ENCODE measurements around the gene GPR156. TPM values are rescaled to one million over a fixed set of nuclear protein-coding genes. Genes with fewer than 3 reads are reported as not detected.

Gene GPR156
- total RNA-seq, 1 experiment from 2014 or later = 2.8 TPM

GRCh38 chr3:120169407-120169806 lies 115.6 kb downstream of the GPR156 start:
- intact Hi-C loops (cut with micrococcal nuclease; ENCODE audit: unreplicated experiment) = no loop called here
- POLR2A ChIA-PET (ENCODE audit: unreplicated experiment) = no interaction called here

GRCh38 chr3:120168611-120169010 lies 116.4 kb downstream of the GPR156 start:
- POLR2A ChIA-PET (ENCODE audit: unreplicated experiment) = no interaction called here
- no TSS peak for BruUV-seq (replicated peaks)
- H3K36me3 ChIP-seq (ENCODE audit: low read depth) = no peaks in the 10 kb centered on the region
- no peak overlapping the region for H2AFZ ChIP-seq
- intact Hi-C loops (cut with micrococcal nuclease; ENCODE audit: unreplicated experiment) = no loop called here
- TF ChIP-seq EZH2 (IDR thresholded peaks at IDR 0.05; ENCODE audit: low read depth) (no peak), CTCF (conservative IDR thresholded peaks at IDR 0.05) (no peak)
- no peak overlapping the region for H3K4me2 ChIP-seq
- H3K4me1 ChIP-seq (replicated peaks; ENCODE audit: insufficient read depth) = peaks cover 25% of the 10 kb centered on the region
- no peaks in the 10 kb centered on the region for H4K20me1 ChIP-seq (ENCODE audit: insufficient read depth)
- no peak overlapping the region for H3K27ac ChIP-seq
- peaks cover 5% of the 10 kb centered on the region; the same call in 1 of the 2 replicates for H3F3A ChIP-seq (ENCODE audit: insufficient read depth, low read depth)
- no peak overlapping the region for H3K4me3 ChIP-seq
- DNase-seq = no peak
- no peaks in the 10 kb centered on the region for H3K9me2 ChIP-seq (ENCODE audit: insufficient read depth)
- H3K79me2 ChIP-seq (ENCODE audit: low read depth) = no peaks in the 10 kb centered on the region
- CTCF ChIA-PET = no interaction called here
- no peaks in the 10 kb centered on the region for H3K9me3 ChIP-seq (ENCODE audit: insufficient read depth, low read depth)
- no peaks in the 10 kb centered on the region for H3K27me3 ChIP-seq (ENCODE audit: insufficient read depth, low read depth)

More at GRCh38 chr3:120169407-120169806, 115.6 kb downstream of the GPR156 start:
- Histone ChIP-seq H3K4me1 (replicated peaks; ENCODE audit: insufficient read depth) (peaks cover 25% of the 10 kb centered on the region), H4K20me1 (ENCODE audit: insufficient read depth) (no peaks in the 10 kb centered on the region), H2AFZ (no peak overlapping the region), H3K27ac (peak overlapping the region; percentile 70), H3K36me3 (ENCODE audit: low read depth) (no peaks in the 10 kb centered on the region), H3K4me3 (no peak overlapping the region), H3K79me2 (ENCODE audit: low read depth) (no peaks in the 10 kb centered on the region), H3K27me3 (ENCODE audit: insufficient read depth, low read depth) (no peaks in the 10 kb centered on the region), H3F3A (ENCODE audit: insufficient read depth, low read depth) (peaks cover 5% of the 10 kb centered on the region; the same call in 1 of the 2 replicates), H3K9me3 (ENCODE audit: insufficient read depth, low read depth) (no peaks in the 10 kb centered on the region), H3K4me2 (peak overlapping the region; percentile 53), H3K9me2 (ENCODE audit: insufficient read depth) (no peaks in the 10 kb centered on the region)
- no TSS peak for BruUV-seq (replicated peaks)
- no peak for DNase-seq
- CTCF ChIA-PET = no interaction called here
- TF ChIP-seq EZH2 (IDR thresholded peaks at IDR 0.05; ENCODE audit: low read depth) (no peak), CTCF (conservative IDR thresholded peaks at IDR 0.05) (no peak)

DNA sequence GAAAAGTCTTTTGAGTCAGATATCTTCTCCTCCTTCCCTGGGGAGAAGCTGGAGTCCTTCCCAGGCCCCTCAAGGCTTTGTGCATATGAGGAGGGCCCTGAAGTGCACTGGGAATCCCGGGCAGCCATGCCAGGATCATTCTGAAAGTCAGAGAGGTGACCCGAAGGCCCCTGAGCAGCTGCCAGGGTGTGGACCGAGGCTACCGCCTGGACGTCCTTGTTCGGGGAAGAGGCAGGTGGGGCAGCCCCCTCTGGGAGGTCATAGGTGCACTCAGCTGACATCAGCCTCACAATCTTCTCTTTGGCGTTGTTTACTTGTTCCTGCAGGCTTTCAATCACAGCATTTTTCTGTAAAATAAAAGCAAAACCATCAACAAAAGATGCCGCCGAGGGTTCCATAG lies 117.0 kb downstream of the GPR156 start:
- Histone ChIP-seq H3K4me2 (no peak overlapping the region), H3F3A (ENCODE audit: insufficient read depth, low read depth) (peaks cover 5% of the 10 kb centered on the region; the same call in 1 of the 2 replicates), H4K20me1 (ENCODE audit: insufficient read depth) (no peaks in the 10 kb centered on the region), H3K9me2 (ENCODE audit: insufficient read depth) (no peaks in the 10 kb centered on the region), H3K79me2 (ENCODE audit: low read depth) (no peaks in the 10 kb centered on the region), H3K36me3 (ENCODE audit: low read depth) (no peaks in the 10 kb centered on the region), H3K27me3 (ENCODE audit: insufficient read depth, low read depth) (no peaks in the 10 kb centered on the region), H3K27ac (no peak overlapping the region), H2AFZ (no peak overlapping the region), H3K4me1 (replicated peaks; ENCODE audit: insufficient read depth) (peaks cover 25% of the 10 kb centered on the region), H3K4me3 (no peak overlapping the region), H3K9me3 (ENCODE audit: insufficient read depth, low read depth) (no peaks in the 10 kb centered on the region)
- no peak for DNase-seq
- intact Hi-C loops (cut with micrococcal nuclease; ENCODE audit: unreplicated experiment) = no loop called here
- ChIA-PET CTCF (no interaction called here), POLR2A (ENCODE audit: unreplicated experiment) (no interaction called here)
- TF ChIP-seq CTCF (conservative IDR thresholded peaks at IDR 0.05) (no peak), EZH2 (IDR thresholded peaks at IDR 0.05; ENCODE audit: low read depth) (no peak)
- BruUV-seq (replicated peaks) = no TSS peak

Data from PC-9 (cell line).